GM23338 (cell line): ENCODE data around the gene CKB.

Experiments used
- POLR2AphosphoS5 ChIP-seq: IDR thresholded peaks from 2 replicates; pipeline ENCODE4 v1.6.1; 2016; ENCODE audit warnings: antibody characterized with exemption, low read depth
- TF ChIP-seq, protein P1 (sequence below), 2 experiments: fragments of 200-600 bp in 1 of 2; sonication (generic) in 1 of 2; conservative IDR thresholded peaks; 2 replicates each; pipeline versions ENCODE4 v1.5.1 to v1.6.1; 2016 to 2017; ENCODE audit warnings: antibody characterized with exemption in 2 of 2, low read depth in 2 of 2, mild to moderate bottlenecking in 2 of 2, moderate library complexity in 1 of 2

GRCh38 chr14:103537175-103537990, 14.8 kb upstream of the CKB start:
- TF ChIP-seq, protein P1, sequence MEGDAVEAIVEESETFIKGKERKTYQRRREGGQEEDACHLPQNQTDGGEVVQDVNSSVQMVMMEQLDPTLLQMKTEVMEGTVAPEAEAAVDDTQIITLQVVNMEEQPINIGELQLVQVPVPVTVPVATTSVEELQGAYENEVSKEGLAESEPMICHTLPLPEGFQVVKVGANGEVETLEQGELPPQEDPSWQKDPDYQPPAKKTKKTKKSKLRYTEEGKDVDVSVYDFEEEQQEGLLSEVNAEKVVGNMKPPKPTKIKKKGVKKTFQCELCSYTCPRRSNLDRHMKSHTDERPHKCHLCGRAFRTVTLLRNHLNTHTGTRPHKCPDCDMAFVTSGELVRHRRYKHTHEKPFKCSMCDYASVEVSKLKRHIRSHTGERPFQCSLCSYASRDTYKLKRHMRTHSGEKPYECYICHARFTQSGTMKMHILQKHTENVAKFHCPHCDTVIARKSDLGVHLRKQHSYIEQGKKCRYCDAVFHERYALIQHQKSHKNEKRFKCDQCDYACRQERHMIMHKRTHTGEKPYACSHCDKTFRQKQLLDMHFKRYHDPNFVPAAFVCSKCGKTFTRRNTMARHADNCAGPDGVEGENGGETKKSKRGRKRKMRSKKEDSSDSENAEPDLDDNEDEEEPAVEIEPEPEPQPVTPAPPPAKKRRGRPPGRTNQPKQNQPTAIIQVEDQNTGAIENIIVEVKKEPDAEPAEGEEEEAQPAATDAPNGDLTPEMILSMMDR (conservative IDR thresholded peaks at IDR 0.05; ENCODE audit: low read depth in 2 of 2): no peak
- TF ChIP-seq POLR2AphosphoS5: no peak
